ENCODE results near the gene KRTAP3-1.

GRCh38 chr17:41001795-41002194 lies 7.1 kb downstream of the KRTAP3-1 start:
- TF ChIP-seq SETDB1 (IDR thresholded peaks at IDR 0.05; ENCODE audit: low read length) = no peak
- TF ChIP-seq TGIF2 (CRISPR knock-in tag; IDR thresholded peaks at IDR 0.05) = no peak
- no peak for TF ChIP-seq TAL1 (IDR thresholded peaks at IDR 0.05)
- no peak for TF ChIP-seq CEBPZ (IDR thresholded peaks at IDR 0.05; ENCODE audit: borderline replicate concordance, low read depth, low read length)
- no peak for TF ChIP-seq RFX5 (IDR thresholded peaks at IDR 0.05; ENCODE audit: low read depth, low read length)
- no peak for TF ChIP-seq FOXP1 (CRISPR knock-in tag; IDR thresholded peaks at IDR 0.05)
- TF ChIP-seq KLF6 (CRISPR knock-in tag; IDR thresholded peaks at IDR 0.05; ENCODE audit: borderline replicate concordance) = no peak
- no peak for TF ChIP-seq GABPA (tag; conservative IDR thresholded peaks at IDR 0.05; ENCODE audit: low read depth)
